Calu3 (cell line): ENCODE measurements around the gene CHRNE. TPM values are rescaled to one million over a fixed set of nuclear protein-coding genes. Genes with fewer than 3 reads are reported as not detected.

Experiments
- BruUV-seq: library from RNA; stranded (reverse); fragments of 400-500 nt; replicated peaks from 2 replicates; lab custom pipeline; 2021; lab: Mats Ljungman, UMichigan
- CTCF ChIA-PET: fragments of 300-600 bp; sonication (Branson Sonifier 250); formaldehyde crosslinking; loops from one replicate; lab custom pipeline; 2022; ENCODE audit warnings: antibody characterized with exemption; lab: Charles Lee
- DNase-seq: peaks from one replicate; pipeline ENCODE4 v3.0.0; 2022
- H3K27ac Mint-ChIP-seq: one replicate; pipeline ENCODE4 v1.8.0; 2022; ENCODE audit warnings: mixed read lengths; ENCODE audit not compliant: unreplicated experiment
- H3K27me3 Mint-ChIP-seq: one replicate; pipeline ENCODE4 v1.8.0; 2022; ENCODE audit warnings: mixed read lengths; ENCODE audit not compliant: unreplicated experiment
- H3K36me3 Mint-ChIP-seq: one replicate; pipeline ENCODE4 v1.8.0; 2022; ENCODE audit warnings: mild to moderate bottlenecking, moderate library complexity, mixed read lengths; ENCODE audit not compliant: insufficient read depth, unreplicated experiment
- H3K4me1 Mint-ChIP-seq: one replicate; pipeline ENCODE4 v1.8.0; 2022; ENCODE audit warnings: mild to moderate bottlenecking, low read depth, mixed read lengths; ENCODE audit not compliant: unreplicated experiment
- H3K4me3 Mint-ChIP-seq: one replicate; pipeline ENCODE4 v1.8.0; 2022; ENCODE audit warnings: mild to moderate bottlenecking, low read depth, moderate library complexity, mixed read lengths; ENCODE audit not compliant: unreplicated experiment
- H3K9me3 Mint-ChIP-seq: one replicate; pipeline ENCODE4 v1.8.0; 2022; ENCODE audit warnings: low read depth, mixed read lengths; ENCODE audit not compliant: unreplicated experiment
- intact Hi-C: fragments of 100-400 bp; cut with micrococcal nuclease; formaldehyde crosslinking; loops from one replicate; pipeline ENCODE4 v1.10.0; 2022; ENCODE audit not compliant: unreplicated experiment
- total RNA-seq: library from RNA; stranded (reverse); gene quantifications from 2 replicates; pipeline ENCODE4 v1.2.3, GENCODE V29; 2022
- TF ChIP-seq, protein P1 (sequence below): fragments of 200-600 bp; IDR thresholded peaks from one replicate; pipeline ENCODE4 v1.8.0; 2022; ENCODE audit warnings: antibody characterized with exemption; ENCODE audit not compliant: unreplicated experiment

CHRNE gene
- total RNA-seq, 1 experiment from 2014 or later, result 0.19 TPM

DNA sequence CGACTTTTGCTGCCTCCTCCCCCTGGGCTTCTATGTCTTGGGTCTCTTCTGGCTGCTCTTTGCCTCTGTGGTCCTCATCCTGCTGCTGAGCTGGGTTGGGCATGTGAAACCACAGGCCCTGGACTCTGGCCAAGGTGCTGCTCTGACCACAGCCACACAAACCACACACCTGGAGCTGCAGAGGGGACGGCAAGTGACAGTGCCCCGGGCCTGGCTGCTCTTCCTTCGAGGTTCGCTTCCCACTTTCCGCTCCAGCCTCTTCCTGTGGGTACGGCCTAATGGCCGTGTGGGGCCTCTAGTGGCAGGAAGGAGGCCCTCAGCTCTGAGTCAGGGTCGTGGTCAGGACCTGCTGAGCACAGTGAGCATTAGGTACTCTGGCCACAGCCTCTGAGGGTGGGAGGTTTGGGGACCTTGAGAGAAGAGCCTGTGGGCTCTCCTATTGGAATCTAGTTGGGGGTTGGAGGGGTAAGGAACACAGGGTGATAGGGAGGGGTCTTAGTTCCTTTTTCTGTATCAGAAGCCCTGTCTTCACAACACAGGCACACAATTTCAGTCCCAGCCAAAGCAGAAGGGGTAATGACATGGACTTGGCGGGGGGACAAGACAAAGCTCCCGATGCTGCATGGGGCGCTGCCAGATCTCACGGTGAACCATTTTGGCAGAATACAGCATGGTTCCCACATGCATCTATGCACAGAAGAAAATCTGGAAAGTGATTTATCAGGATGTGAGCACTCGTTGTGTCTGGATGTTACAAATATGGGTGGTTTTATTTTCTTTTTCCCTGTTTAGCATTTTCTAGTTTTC lies 31.5 kb upstream of the CHRNE start:
- BruUV-seq, result no TSS peak
- Mint-ChIP-seq H3K27ac (peak overlapping the region; percentile 80), H3K36me3 (peaks cover 20% of the 10 kb centered on the region), H3K4me1 (peaks cover 11% of the 10 kb centered on the region), H3K4me3 (peak overlapping the region; percentile 24), H3K27me3 (no peaks in the 10 kb centered on the region), H3K9me3 (no peaks in the 10 kb centered on the region)
- CTCF ChIA-PET, result interaction anchor here (1.0 kb wide), 2 partner anchors 25 to 33 kb away, joined by 4 to 6 read pairs; partner anchors contain the start of gene SPAG7
- peak; percentile 67 for DNase-seq
- TF ChIP-seq, protein P1, sequence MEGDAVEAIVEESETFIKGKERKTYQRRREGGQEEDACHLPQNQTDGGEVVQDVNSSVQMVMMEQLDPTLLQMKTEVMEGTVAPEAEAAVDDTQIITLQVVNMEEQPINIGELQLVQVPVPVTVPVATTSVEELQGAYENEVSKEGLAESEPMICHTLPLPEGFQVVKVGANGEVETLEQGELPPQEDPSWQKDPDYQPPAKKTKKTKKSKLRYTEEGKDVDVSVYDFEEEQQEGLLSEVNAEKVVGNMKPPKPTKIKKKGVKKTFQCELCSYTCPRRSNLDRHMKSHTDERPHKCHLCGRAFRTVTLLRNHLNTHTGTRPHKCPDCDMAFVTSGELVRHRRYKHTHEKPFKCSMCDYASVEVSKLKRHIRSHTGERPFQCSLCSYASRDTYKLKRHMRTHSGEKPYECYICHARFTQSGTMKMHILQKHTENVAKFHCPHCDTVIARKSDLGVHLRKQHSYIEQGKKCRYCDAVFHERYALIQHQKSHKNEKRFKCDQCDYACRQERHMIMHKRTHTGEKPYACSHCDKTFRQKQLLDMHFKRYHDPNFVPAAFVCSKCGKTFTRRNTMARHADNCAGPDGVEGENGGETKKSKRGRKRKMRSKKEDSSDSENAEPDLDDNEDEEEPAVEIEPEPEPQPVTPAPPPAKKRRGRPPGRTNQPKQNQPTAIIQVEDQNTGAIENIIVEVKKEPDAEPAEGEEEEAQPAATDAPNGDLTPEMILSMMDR, result no peak
- intact Hi-C loops, result no loop called here

DNA sequence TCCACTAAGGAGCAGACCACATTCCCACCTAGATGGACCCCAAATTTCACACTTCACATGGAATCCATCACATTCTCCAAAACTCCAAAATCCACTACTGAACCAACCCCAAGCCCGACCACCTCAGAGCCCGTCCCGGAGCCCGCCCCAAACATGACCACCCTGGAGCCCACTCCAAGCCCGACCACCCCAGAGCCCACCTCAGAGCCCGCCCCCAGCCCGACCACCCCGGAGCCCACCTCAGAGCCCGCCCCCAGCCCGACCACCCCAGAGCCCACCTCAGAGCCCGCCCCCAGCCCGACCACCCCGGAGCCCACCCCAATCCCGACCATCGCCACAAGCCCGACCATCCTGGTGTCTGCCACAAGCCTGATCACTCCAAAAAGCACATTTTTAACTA lies 30.7 kb upstream of the CHRNE start:
- Mint-ChIP-seq H3K27me3 (no peaks in the 10 kb centered on the region), H3K4me1 (peaks cover 11% of the 10 kb centered on the region), H3K4me3 (peak overlapping the region; percentile 24), H3K36me3 (peaks cover 21% of the 10 kb centered on the region), H3K9me3 (no peaks in the 10 kb centered on the region), H3K27ac (peak overlapping the region; percentile 80)
- TF ChIP-seq, protein P1, result no peak
- no peak for DNase-seq
- BruUV-seq, result no TSS peak
- CTCF ChIA-PET, result interaction anchor here (1.0 kb wide), 2 partner anchors 24 to 34 kb away, joined by 4 to 6 read pairs; partner anchors contain the start of gene SPAG7
- intact Hi-C loops, result no loop called here

DNA sequence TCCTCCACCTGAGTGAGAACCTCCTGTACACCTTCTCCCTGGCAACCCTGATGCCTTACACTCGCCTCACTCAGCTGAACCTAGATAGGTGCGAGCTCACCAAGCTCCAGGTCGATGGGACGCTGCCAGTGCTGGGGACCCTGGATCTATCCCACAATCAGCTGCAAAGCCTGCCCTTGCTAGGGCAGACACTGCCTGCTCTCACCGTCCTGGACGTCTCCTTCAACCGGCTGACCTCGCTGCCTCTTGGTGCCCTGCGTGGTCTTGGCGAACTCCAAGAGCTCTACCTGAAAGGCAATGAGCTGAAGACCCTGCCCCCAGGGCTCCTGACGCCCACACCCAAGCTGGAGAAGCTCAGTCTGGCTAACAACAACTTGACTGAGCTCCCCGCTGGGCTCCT lies 29.9 kb upstream of the CHRNE start:
- Mint-ChIP-seq H3K9me3 (no peaks in the 10 kb centered on the region), H3K36me3 (peaks cover 21% of the 10 kb centered on the region), H3K4me1 (peaks cover 11% of the 10 kb centered on the region), H3K4me3 (no peak overlapping the region), H3K27me3 (no peaks in the 10 kb centered on the region), H3K27ac (no peak overlapping the region)
- intact Hi-C loops, result no loop called here
- CTCF ChIA-PET, result no interaction called here
- no TSS peak for BruUV-seq
- DNase-seq, result no peak
- TF ChIP-seq, protein P1, result no peak

DNA sequence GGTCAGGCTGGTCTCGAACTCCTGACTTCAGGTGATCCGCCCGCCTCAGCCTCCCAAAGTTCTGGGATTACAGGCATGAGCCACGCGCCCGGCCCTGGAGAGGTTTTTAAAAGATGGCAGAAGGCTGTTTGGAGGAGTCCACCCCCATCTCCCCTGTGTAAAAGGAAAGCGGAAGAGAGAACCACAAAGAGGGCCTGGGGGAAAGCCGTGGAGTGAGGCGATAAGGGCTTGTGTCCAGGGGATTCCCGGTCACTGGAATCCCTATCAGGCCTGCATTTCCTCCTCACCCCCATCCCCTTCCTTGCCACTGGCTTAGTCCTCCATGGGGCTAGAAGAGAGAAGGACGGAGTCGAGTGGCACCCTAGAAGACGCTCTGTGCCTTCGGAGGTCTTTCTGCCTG lies 29.1 kb upstream of the CHRNE start, which contains the start of gene GP1BA:
Gene GP1BA, plus strand, starts transcription at position 315 of the 400 bp plus-strand sequence. CDS start 328 bp downstream, outside the sequence.
- H3K27ac Mint-ChIP-seq, result no peak within 1 kb of the TSS
- DNase-seq, result no peak
- CTCF ChIA-PET, result no interaction called here
- TF ChIP-seq, protein P1, result no peak
- BruUV-seq, result no TSS peak
- H3K4me3 Mint-ChIP-seq, result no peak within 1 kb of the TSS
- peaks cover 21% of the 10 kb centered on the region for H3K36me3 Mint-ChIP-seq
- no peaks in the 10 kb centered on the region for H3K27me3 Mint-ChIP-seq
- H3K9me3 Mint-ChIP-seq, result no peaks in the 10 kb centered on the region
- intact Hi-C loops, result no loop called here
- H3K4me1 Mint-ChIP-seq, result peaks cover 11% of the 10 kb centered on the region
